GM10266 (cell line): ENCODE measurements around the gene AHNAK2.

ENCODE experiments used
- DNase-seq: peaks from one replicate; pipeline ENCODE4 v3.0.0; 2012; ENCODE audit errors: extremely low spot score
- CTCF ChIP-seq: IDR thresholded peaks from 2 replicates; pipeline ENCODE4 v1.5.1; 2012; ENCODE audit warnings: mild to moderate bottlenecking, low read depth; ENCODE audit not compliant: control insufficient read depth, insufficient read depth; ENCODE audit errors: missing control alignments

AHNAK2 gene

GRCh38 chr14:104887623-104888488, 90.3 kb downstream of the AHNAK2 start:
- DNase-seq = no peak
- no peak for TF ChIP-seq CTCF
